GM23248 (cell line): ENCODE data around the gene ZDHHC13.

Experiments used
- EZH2 ChIP-seq: fragments of 200-600 bp; sonication (generic); IDR thresholded peaks from 2 replicates; pipeline ENCODE4 v1.6.1; 2018; ENCODE audit warnings: antibody characterized with exemption, mild to moderate bottlenecking; ENCODE audit not compliant: insufficient read depth, poor library complexity, severe bottlenecking
- EZH2phosphoT487 ChIP-seq: fragments of 200-600 bp; sonication (generic); IDR thresholded peaks from 2 replicates; pipeline ENCODE4 v1.6.1; 2018; ENCODE audit warnings: antibody characterized with exemption, moderate library complexity, mild to moderate bottlenecking, low read depth; ENCODE audit not compliant: insufficient read depth

DNA sequence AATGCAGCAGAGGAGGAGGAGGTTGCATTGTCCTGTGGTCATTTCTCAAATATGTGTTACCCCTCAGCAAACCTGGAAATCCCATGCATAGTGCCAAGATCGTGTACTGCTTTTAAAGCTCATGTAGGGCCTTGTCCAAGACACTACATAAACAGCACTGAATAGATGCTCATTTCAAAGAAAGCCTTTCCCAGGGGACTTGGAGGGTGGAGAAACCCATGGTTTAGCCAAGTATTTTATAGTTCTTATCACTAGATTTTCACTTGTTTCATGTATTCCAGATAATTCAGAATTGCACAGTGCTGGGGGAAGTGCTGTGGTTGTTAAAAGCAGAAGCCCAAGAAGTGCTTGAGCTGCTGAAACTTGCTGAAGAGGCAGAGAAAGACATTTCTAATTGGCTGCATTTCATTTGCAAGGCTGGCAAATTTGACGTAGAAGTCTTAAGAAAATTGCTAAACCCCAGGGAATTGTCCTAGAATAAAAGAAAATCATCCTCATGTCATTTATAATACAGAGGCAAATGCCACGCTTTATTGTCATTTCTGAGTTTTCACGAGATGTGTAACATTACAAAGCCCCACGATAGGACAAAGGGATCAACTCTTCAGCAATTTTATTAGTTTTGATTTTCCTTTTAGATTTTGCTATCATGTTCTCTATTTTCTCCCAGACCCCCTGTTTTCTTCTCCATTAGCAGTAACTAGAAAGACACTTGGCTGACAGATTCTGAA lies 64.7 kb downstream of the ZDHHC13 start:
- no peak for TF ChIP-seq EZH2phosphoT487
- no peak for TF ChIP-seq EZH2
